Heart left ventricle (tissue), 16 donors: Measurements from ENCODE around the gene TTC16. TPM values are rescaled to one million over a fixed set of nuclear protein-coding genes. Genes with fewer than 3 reads are reported as not detected.

Source experiments
- ATAC-seq, 4 donors: fragments of 200-7000 bp; cut with Tn5 transposase; one replicate each; pipeline ENCODE4 v1.9.1; 2020 to 2022; ENCODE audit warnings: moderate library complexity in 4 of 4, mild to moderate bottlenecking in 3 of 4, moderate number of reproducible peaks in 1 of 4
- DNase-seq, 5 donors: peaks; one replicate each; pipeline ENCODE4 v3.0.0-alpha.2; 2020
- H3K27ac ChIP-seq, 12 donors: fragments of 200-600 bp; sonication (generic) in 4 of 12; one replicate each; pipeline versions ENCODE4 v1.5.0 to v1.8.0; 2016 to 2022; ENCODE audit warnings: mild to moderate bottlenecking in 2 of 12
- H3K27me3 ChIP-seq, 9 donors: fragments of 200-600 bp; sonication (generic) in 2 of 9; one replicate each; pipeline versions ENCODE4 v1.5.1 to v1.8.0; 2016 to 2022; ENCODE audit warnings: mild to moderate bottlenecking in 3 of 9
- H3K36me3 ChIP-seq, 9 donors: fragments of 200-600 bp; sonication (generic) in 2 of 9; one replicate each; pipeline versions ENCODE4 v1.5.0 to v1.8.0; 2018 to 2022; ENCODE audit warnings: mild to moderate bottlenecking in 2 of 9
- H3K4me1 ChIP-seq, 12 donors: fragments of 200-600 bp; sonication (generic) in 4 of 12; one replicate each; pipeline versions ENCODE4 v1.5.0 to v1.8.0; 2016 to 2022; ENCODE audit warnings: mild to moderate bottlenecking in 3 of 12
- H3K4me3 ChIP-seq, 12 donors: fragments of 200-600 bp; sonication (generic) in 4 of 12; one replicate each; pipeline versions ENCODE4 v1.5.0 to v1.8.0; 2017 to 2022; ENCODE audit warnings: mild to moderate bottlenecking in 9 of 12, moderate library complexity in 4 of 12
- H3K9me3 ChIP-seq, 12 donors: fragments of 200-600 bp; sonication (generic) in 4 of 12; one replicate each; pipeline versions ENCODE4 v1.5.0 to v1.8.0; 2016 to 2022; ENCODE audit warnings: mild to moderate bottlenecking in 1 of 12
- CTCF ChIP-seq, 12 donors: fragments of 200-600 bp; sonication (generic) in 4 of 12; IDR thresholded peaks; one replicate each; pipeline versions ENCODE4 v1.5.0 to v1.8.0; 2018 to 2022; ENCODE audit warnings: antibody characterized with exemption in 12 of 12, mild to moderate bottlenecking in 5 of 12
- POLR2A ChIP-seq, 2 donors: fragments of 450-650 bp; IDR thresholded peaks; one replicate each; pipeline ENCODE4 v1.6.1; 2017; ENCODE audit warnings: antibody characterized with exemption in 2 of 2, mild to moderate bottlenecking in 2 of 2, moderate library complexity in 2 of 2
- WGBS, 4 donors: extraction: QIAGEN DNeasy Blood & Tissue Kit in 2 of 4; methylation state at CpG; one replicate each; pipeline versions ENCODE4 v1.1.5 to v1.1.7; 2013 to 2018; 5-methylcytosine and 5-hydroxymethylcytosine counted together
- intact Hi-C, 10 donors: fragments of 100-400 bp; cut with DNase I; formaldehyde crosslinking; loops; one replicate each; pipeline versions ENCODE4 v1.11.1 to v1.14.2; 2022
- polyA plus RNA-seq, 2 donors: library from polyadenylated mRNA; stranded (reverse); fragments of 200-250 nt; gene quantifications; one replicate each; pipeline ENCODE4 v1.2.3, GENCODE V29; 2013
- total RNA-seq, 9 donors: library from RNA; depleted of rRNA in 2 of 9; stranded (reverse); fragments of >200 nt in 2 of 9; fragmentation: NEBNext Ultra II Directional in 3 of 9; extraction: Animal tissue kit (Norgen Biotek cat#: 25700) in 3 of 9; gene quantifications; one replicate each; pipeline versions ENCODE4 v1.1.0 to v1.2.4, GENCODE V29; 2016 to 2023
- donor health status: ischemic (EF 13 %, LVEDD 7.1; RV severe dilation, severe dysfunction).
- donor health status: healthy with polysubstance abuse.
- donor health status: DM: no; HTN: yes; CAD: no.
- donor health status: DM: no; HTN: no; CAD: no.
- donor health status: ischemic (EF 25% LVEDD 6.9; RV normal size, moderate dysfunction).
- donor health status: ischemic (EF 25% LVEDD 5.7; RV mildly dilated, moderate dysfunction).
- donor health status: healthy.
- donor health status: DM: yes; HTN: yes; CAD: no.
- donor health status: ischemic (EF 35%, LVEDD 5.7; RV mildly dilated, moderate dysfunction).
- donor health status: nonischemic (EF 11% LVEDD 7.7; RV severe dilation, severe dysfunction).
- donor health status: DM: yes; HTN: yes; CAD: no.
- donor health status: PGD.
- donor health status: ischemic (EF 29% LVEDD 5.4; RV normal size, mild dysfunction).
- donor health status: nonischemic (EF 23%, LVEDD 6.1; RV moderate dilation, normal function).

Gene TTC16
- total and polyA plus RNA-seq, 11 donors: 0.09 to 0.61 (median 0.27) TPM; not detected in 2

DNA sequence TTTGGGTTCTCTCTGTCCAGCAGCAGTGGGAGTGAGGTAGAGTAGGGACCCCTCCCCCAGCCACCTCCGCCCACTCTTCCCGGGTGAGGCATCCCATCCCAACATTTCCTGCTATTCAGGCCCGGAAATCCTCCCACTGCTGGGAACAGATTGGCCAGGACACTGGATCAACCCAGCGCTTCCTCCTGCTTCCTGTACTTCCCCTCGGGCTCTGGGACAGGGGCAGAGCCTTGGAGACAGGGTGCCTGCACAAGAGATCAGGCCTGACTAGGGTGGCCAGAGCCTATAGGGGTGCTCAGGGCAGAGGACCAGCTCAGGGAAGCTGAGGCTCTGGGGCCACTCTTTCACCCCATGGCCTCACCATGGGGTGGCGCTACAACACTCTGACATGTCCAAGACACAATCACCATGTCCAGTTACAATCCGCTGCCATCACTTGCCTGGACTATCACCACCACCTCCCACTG, 48.1 kb downstream of the TTC16 start:
- no peak overlapping the region for H3K4me3 ChIP-seq
- H3K4me1 ChIP-seq: peaks cover 9 to 97% (median 55%) of the 10 kb centered on the region in 12 donors
- H3K36me3 ChIP-seq: peaks cover 0 to 33% (median 10%) of the 10 kb centered on the region in 9 donors
- whole genome bisulfite sequencing, 4 donors: 25 to 41% (median 35%) methylated on average over 7 of the region's 7 CpGs
- no peaks in the 10 kb centered on the region for H3K9me3 ChIP-seq
- intact Hi-C loops: loop anchor here in 2 of 10 donors (1.0 to 10.0 kb wide), 3 partner anchors 21 to 93 kb away; partner anchors contain the start of gene ENG (in 1 of the 2)
- ATAC-seq (peak; percentile 66 to 83 (median 76)), DNase-seq (peak; percentile 73 to 85 (median 81))
- H3K27ac ChIP-seq: peak overlapping the region; percentile 45 to 96 (median 88)
- TF ChIP-seq CTCF (IDR thresholded peaks at IDR 0.05): peak in 11 of 12 donors; percentile 37 to 63 (median 48)
- TF ChIP-seq POLR2A (IDR thresholded peaks at IDR 0.05): peak in 1 of 2 donors; percentile 23
- H3K27me3 ChIP-seq: peaks cover 0 to 2% (median 0%) of the 10 kb centered on the region in 9 donors

- Histone ChIP-seq H3K36me3 (peaks cover 0 to 20% (median 4%) of the 10 kb centered on the region in 9 donors), H3K4me3 (no peak overlapping the region), H3K27me3 (no peaks in the 10 kb centered on the region), H3K27ac (peak overlapping the region in 11 of 12 donors; percentile 74 to 96 (median 82)), H3K9me3 (no peaks in the 10 kb centered on the region), H3K4me1 (peaks cover 9 to 98% (median 50%) of the 10 kb centered on the region in 12 donors)
- TF ChIP-seq POLR2A (IDR thresholded peaks at IDR 0.05): no peak
- no peak for TF ChIP-seq CTCF (IDR thresholded peaks at IDR 0.05)
- intact Hi-C loops: loop anchor here in 1 of 10 donors (10.0 kb wide), 1 partner anchor 89 kb away; the partner anchor contains the start of gene ENG
- WGBS, 4 donors: 59 to 76% (median 64%) methylated on average over 1 of the region's 1 CpG
- ATAC-seq: no peak
- DNase-seq: no peak
These were observed 49.5 kb downstream of the TTC16 start for GRCh38 chr9:127765418-127765817.

DNA sequence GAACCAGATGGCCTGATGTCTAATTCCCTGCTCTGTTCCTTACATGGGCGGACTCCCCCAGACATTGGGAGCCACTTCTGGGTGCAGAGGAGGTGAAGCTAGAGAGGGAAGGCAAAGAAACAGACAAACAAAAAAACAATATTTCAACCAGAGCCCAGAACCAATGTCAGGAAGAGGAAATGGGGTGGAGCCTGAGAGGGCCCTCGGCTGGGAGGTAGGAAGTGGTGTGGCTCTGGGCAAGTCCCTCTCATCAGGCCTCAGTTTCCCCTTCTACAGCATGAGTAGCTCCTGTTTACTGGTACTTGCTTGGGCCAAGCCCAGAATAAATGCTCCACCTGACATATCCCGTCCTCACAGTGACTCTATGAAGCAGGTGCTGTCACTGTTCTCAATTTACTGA, 51.5 kb downstream of the TTC16 start:
- 54 to 62% (median 59%) methylated on average over 3 of the region's 3 CpGs for WGBS, 4 donors
- intact Hi-C loops: loop anchor here in 2 of 10 donors (2.0 to 10.0 kb wide), 2 partner anchors 15 to 87 kb away; partner anchors contain the start of gene ENG (in 1 of the 2)
- peaks cover 0 to 14% (median 4%) of the 10 kb centered on the region in 9 donors for H3K36me3 ChIP-seq
- no peak for ATAC-seq
- H3K4me3 ChIP-seq: peak overlapping the region in 10 of 12 donors; percentile 13 to 89 (median 72)
- H3K27me3 ChIP-seq: no peaks in the 10 kb centered on the region
- peaks cover 9 to 90% (median 51%) of the 10 kb centered on the region in 12 donors for H3K4me1 ChIP-seq
- DNase-seq: no peak
- TF ChIP-seq POLR2A (IDR thresholded peaks at IDR 0.05): no peak
- TF ChIP-seq CTCF (IDR thresholded peaks at IDR 0.05): no peak
- no peaks in the 10 kb centered on the region for H3K9me3 ChIP-seq
- H3K27ac ChIP-seq: peak overlapping the region; percentile 70 to 96 (median 84)

DNA sequence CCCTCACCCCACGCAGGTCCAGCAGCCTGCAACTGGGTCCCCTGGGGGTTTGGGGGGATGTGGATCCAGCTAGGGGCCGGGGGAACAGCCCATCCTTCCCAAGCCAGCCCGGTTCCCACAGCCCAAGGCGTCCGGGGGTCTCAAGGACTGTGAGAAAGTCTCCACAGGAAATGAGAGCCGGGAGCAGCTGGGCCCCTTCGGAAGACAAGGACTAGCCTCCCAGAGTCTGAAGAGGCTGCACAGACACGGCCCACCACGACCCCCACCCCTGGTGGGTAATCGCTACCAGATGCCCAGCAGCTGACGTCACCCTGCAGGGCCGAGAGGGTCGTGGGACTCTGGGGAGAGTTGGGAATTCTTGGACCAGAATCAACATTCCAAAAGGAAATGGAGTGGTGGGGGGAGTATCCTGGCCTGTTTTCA, 52.0 kb downstream of the TTC16 start:
- DNase-seq (peak; percentile 56 to 78 (median 64)), ATAC-seq (no peak)
- peaks cover 5 to 85% (median 46%) of the 10 kb centered on the region in 12 donors for H3K4me1 ChIP-seq
- no peaks in the 10 kb centered on the region for H3K27me3 ChIP-seq
- WGBS, 4 donors: 32 to 47% (median 36%) methylated on average over 5 to 13 of the region's 13 CpGs
- TF ChIP-seq POLR2A (IDR thresholded peaks at IDR 0.05): no peak
- TF ChIP-seq CTCF (IDR thresholded peaks at IDR 0.05): no peak
- H3K36me3 ChIP-seq: peaks cover 0 to 18% (median 5%) of the 10 kb centered on the region in 9 donors
- H3K4me3 ChIP-seq: peak overlapping the region in 11 of 12 donors; percentile 12 to 89 (median 69)
- H3K27ac ChIP-seq: peak overlapping the region; percentile 70 to 96 (median 84)
- H3K9me3 ChIP-seq: no peaks in the 10 kb centered on the region
- intact Hi-C loops: loop anchor here in 2 of 10 donors (2.0 to 10.0 kb wide), 2 partner anchors 15 to 87 kb away; partner anchors contain the start of gene ENG (in 1 of the 2)
